CD4-positive, alpha-beta T cell treated with Interleukin-15 for 1 hour (primary cell): ENCODE data around the gene DMGDH.

Experiments used
- DNase-seq: peaks from one replicate; pipeline ENCODE4 v3.0.0-alpha.2; 2020

DMGDH gene

GRCh38 chr5:79062436-79062835 is 7.0 kb downstream of the DMGDH start:
- DNase-seq = no peak

DNA sequence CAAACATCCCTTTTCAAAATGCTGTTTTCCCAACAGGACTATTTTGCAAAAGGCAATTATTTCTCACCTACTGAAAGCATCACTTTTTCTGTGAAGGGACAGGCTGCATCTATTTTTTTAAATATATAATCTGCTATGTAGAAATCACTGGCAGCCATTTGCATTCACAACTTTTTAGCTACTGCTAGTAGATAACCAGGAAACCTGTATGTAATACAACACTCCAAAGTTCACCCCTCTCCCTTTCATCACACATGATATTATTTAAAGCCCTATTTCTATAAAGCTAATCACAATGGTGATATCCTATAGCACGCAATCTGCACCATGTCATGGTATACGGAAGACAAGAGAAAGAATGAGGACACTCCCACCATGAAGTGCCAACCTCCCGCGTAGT is 9.8 kb downstream of the DMGDH start:
- DNase-seq = no peak

DNA sequence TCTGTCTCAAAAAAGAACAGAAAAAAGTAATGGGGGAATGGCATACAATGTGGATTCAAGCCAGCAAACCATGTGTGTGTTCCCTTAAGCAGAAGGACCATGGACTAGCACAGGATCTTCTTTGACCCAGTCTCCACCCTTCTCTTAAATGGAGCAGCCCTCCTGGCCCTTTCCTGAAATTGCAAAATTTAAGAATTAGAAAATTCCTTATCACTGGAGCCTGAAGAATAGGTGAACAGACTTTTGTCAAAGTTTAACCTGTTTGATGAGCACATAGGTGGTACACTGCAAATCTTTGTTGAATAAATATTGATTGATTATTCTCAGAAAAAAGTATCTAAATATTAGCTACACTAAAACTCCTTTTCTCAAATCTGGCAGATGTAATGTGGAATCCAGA is 12.6 kb downstream of the DMGDH start:
- no peak for DNase-seq

DNA sequence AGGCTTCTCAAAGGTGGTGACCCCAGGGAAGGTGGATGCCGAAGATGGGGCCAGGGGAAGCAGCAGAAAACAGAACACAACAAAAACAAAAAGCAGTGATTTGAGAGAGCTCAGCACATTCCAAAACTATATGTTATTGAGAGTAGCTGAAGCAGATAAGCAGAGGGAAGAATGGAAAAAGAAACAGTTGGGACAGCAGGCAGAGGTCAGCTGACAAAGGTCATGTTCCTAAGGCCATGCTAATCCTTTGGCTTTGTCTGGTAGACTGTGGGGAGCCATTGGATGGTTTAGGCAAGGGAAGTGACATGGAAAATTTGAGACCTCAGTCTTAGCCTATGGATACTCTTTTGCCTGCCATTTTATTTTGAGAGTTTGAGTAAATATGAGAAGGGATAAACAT is 14.5 kb downstream of the DMGDH start:
- DNase-seq = no peak

DNA sequence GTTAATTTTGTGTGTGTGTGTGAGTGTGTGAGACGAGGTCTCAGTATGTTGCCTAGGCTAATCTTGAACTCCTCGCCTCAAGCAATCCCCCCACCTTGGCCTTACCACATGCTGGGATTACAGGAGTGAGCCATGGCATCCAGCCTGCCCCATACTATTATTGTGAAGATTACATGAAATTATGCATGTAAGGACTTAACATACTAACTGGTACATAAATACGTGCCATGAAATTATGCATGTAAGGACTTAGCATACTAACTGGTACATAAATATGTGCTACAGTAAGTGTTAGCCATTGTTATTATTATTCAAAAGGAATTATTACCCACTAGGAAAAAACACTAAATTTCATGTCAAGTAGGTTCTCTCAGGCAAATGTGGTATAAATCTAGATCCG is 16.2 kb downstream of the DMGDH start:
- no peak for DNase-seq

DNA sequence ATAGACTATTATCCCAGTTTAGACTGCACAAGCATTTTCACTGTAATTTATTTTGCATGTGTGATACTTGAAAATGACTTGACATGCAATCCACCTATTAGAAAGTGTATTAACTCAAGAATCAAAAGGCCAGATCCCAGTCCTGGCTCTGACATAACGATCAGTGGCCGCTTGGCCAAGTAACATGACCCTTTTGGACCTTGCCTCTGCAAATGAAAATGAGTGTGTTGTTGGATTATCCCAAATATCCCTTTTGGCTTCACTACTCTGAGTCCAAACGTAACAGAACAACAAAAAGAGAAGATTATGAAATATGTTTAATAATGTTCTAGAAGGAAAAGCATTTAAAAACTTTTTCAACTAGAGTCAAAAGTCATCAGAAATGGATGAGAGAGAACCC is 19.0 kb downstream of the DMGDH start:
- DNase-seq = no peak

GRCh38 chr5:79048437-79048836 is 21.0 kb downstream of the DMGDH start:
- DNase-seq = no peak

GRCh38 chr5:79047199-79047598 is 22.3 kb downstream of the DMGDH start:
- no peak for DNase-seq

DNA sequence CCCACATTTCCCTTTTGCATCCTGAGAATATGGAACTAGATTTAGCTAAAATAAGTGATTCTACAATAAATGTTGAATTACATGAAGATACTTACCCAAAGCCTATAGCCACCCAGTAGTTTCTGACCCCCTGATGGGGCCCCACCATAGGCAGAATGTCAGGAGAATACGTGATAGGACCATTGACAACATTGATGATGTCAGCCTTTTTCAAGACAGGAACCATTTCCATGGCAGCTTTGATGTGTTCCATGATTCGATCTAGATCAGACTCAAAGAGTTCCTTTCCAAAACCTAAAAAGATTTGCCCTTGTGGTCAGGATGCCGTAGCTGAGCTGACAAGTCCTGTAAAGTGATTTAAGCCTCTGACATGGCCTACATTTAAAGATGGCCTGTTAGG is 27.3 kb downstream of the DMGDH start:
- no peak for DNase-seq

- no peak for DNase-seq
These were observed 32.7 kb downstream of the DMGDH start for GRCh38 chr5:79036769-79037168.

DNA sequence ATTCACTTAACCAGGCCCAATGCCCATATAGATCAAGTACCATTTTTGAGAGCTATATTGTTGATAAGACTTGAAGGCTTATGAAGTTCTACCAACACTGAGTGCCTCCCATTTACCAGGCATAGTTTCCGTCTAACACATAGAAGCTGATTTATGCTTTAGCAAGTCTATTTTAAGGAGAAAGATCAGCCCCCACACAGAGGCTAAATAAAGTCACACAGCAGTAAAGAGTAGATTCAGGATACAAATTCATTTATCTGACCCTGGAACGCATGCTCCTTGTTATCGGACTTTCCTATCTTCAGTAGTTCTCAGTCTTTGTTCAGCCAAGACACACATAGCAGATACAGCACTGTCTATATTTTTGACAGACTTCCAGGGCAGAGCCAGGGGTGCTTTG is 34.2 kb downstream of the DMGDH start:
- DNase-seq = no peak

DNA sequence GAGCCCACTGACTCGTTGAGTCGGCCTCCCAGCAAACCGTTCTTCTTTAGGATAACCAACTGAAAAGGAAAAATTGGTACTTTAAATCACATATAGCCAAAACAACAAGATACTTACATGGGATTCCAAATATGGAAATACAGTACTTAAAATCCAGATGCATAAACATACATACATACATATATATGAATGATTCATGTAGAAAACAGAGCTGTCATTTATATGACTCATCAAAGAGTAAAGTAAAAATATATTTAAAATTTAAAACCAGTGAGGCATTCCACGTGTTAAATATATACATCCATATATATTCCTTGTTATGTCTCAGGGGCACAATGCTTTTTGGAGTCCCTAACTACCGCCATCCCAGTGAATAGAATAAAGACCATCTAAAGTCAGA is 36.7 kb downstream of the DMGDH start:
- DNase-seq = no peak

DNA sequence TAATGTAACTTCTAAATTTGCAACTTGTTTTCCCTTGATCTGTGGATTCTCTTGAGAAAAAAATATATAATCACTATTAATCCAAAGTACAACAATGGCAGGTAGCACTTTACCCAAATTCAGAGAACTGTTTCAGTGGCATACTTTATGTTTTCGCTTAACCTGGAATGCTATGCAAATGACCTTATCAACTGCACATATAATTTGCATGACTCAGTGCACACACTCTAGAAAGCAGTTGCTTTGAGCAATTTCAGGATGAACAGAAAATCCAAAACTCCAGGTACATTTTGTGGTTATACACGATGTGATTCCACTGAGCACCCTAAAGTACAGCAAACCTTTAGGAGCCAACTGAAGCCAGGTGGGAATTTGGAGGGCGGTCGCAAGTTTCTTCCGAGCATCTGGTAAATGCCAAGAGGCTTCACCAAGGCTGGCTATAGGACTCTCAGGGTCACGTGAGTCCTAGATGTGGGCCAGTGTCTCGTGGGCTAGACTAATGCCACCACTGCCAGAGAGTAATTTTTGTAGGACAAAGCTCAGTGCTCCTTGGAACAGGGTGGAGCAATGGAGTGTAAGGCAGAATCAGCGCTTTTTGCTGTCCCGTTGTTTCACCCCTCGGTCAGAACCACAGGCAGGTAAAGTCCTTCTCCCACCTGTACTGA is 37.3 kb downstream of the DMGDH start:
- DNase-seq = no peak

GRCh38 chr5:79031485-79031867 is 38.0 kb downstream of the DMGDH start:
- no peak for DNase-seq

DNA sequence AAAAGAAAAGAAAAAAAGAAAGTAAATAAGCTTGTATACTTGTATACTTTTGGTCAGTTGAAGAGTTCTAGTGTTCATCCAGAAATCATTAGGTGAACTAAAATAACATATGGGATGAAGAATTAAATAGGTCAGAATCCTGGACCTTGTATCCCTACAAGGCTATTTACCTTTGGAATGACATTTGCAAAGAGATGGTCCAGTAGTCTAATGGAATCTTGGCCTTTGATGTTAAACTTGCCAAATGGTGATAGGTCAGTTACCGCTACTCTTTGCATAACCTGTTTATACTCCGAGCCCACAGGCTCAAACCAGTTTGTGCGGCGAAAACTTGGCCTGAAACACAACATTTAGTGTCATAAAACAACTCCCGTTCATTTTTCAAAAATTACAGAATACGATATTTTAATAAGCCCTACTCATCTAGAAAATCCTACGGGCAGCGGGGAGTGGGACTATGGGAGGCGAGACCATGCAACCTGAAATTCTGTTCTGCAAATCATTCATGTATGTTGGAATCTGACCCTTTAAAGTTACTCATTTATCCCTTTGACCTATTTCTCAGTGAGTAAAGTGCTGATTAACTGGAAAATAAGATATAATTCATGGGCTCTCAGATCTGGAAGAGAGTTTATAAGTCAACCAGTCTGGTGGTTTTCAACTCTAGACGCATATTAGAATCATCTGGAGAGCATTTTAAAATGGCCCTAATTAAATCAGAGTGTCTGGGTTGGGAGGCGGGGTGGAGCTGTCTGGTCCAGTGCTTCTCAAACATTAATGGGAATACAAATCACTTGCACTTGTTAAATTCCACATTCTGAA is 38.6 kb downstream of the DMGDH start:
- DNase-seq = no peak

GRCh38 chr5:79025054-79025472 is 44.4 kb downstream of the DMGDH start:
- no peak for DNase-seq

DNA sequence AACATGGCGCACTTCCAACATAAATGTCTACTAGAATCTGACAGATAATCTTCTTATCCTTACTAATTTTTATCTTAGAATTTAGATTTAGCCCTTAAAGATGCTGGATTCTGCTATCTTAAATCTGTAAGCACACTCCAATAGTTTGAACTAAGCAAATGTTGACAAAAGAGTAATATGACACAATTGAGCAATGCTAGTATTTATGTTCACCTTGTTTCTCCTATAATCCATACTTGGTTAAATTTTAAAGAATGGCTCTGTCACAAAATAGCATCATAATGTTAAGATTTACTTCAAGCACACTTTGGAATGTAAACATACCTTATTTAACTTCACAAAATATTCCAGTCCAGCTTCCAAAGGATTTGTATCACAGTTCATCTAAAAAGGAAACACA is 45.5 kb downstream of the DMGDH start:
- no peak for DNase-seq

DNA sequence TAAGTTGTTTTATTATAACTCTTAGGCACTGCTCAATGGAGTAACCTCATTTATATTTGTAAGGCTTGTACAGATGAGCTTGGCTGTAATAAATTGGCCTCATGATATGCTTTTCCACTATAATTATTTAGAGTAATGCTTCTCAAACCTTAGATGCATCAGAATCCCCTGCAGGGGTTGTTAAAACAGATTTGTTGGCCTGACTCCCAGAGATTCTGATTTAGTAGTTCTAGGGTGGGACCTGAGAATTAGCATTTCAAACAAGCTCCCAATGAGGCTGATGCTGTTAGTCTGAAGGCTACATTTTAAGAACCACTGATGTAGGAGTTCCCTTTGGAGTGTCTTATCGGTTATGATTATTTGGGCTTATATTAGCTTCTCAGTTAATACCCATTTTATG is 46.1 kb downstream of the DMGDH start:
- DNase-seq = no peak

GRCh38 chr5:79022771-79023170 is 46.7 kb downstream of the DMGDH start:
- DNase-seq = no peak

DNA sequence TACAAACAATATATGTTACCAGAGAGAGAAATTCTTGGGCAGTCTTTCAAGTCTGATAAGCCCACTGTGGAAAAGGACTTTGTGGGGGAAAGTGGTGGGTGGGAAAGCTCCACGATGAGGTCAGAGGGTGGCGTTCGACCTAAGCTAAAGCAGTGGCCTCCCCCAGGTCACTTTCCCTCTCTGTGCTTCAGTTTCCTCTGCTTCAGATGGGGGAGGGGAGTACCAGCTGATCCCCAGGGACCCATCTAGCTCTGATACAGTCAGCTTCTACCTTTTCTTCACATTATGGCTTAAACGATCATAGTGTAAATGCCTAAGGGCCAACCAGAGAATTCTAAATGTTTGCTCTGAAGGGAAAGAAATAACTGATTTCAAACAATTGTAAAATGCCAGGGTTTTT is 47.7 kb downstream of the DMGDH start:
- DNase-seq = no peak

DNA sequence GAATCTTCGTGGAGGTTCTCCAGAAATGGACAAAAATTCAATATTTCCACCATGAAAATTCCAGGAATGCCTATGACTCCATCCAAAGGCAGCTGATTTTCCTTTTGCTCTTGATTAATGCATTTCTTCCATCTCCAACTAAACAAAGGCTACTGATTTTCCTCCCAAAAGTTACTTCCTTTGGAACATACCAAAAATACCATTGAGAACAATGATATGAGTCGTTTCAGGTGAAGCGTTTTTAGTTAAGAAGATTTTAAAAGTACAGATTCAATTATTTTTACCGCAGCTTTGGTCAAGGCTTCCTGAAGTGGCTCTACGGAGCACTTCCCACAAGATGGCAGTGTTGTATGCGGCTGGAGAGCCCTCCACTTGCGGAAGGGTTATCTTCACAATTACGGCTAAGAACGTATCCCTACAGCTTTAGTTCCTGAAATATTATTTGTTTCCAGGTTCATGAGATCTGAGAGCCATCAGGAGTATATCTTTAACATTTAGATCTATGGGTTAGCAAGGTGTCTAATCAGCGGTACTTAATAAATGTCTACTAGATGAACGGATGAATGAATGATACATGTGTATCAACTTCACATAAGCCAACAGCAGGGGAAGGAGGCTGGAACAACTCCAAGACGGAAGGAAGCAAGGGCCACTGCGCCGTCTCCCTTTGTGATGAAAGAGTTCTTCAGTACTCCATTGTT is 48.5 kb downstream of the DMGDH start:
- peak; percentile 41 for DNase-seq

DNA sequence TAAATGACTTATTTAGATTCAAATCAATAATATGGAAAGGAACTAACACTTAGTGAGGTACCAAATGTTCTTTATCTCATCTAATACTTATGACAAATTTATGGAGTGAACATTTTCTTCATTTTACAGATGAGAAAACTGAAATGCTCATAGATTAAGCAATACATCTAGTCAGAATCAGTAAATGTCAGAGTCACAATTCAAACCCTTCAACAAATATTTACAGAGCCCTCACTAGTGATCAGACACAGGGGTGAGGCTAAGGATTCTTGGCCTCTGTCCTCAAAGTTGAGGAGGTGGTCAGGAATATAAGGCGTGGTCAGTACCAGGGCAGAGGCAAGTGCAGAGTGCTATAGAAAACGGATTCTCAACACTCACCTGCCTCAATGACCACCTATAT is 54.8 kb downstream of the DMGDH start:
- DNase-seq = no peak

DNA sequence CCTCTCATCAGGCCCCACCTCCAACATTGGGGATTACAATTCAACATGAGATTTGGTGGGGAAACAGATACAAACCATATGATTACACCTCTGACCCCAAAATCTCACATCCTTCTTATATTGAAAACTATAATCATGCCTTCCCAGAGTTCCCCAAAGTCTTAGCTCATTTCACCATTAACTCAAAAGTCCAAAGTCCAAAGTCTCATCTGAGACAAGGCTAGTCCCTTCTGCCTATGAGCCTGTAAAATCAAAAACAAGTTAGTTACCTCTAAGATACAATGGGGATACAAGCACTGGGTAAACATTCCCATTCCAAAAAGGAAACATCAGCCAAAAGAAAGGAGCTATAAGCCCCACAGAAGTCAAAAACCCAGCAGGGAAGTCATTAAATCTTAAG is 57.6 kb downstream of the DMGDH start:
- DNase-seq = no peak

GRCh38 chr5:79011219-79011836 is 58.1 kb downstream of the DMGDH start:
- no peak for DNase-seq
